ENCODE data around the gene MYO5C.

DNA sequence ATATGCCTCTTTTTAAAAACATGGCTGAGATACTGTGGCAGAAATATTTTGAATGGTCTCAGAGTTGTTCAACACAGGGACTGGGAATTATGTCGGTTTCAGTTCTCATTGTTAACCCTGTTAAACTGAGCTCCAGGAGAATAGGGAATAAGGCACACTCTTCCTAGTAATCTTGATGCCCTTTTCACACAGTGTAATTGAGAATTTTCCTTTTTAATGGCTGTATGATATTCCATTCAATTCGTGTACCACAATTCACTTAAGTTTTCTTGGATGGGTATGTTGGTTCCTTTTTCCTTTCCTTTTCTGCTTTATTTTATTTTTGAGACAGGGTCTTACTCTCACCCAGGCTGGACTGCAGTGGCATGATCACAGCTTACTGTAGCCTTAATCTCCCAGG, 149.3 kb downstream of the MYO5C start:
- no peak for TF ChIP-seq POLR2AphosphoS5 (IDR thresholded peaks at IDR 0.05)
- TF ChIP-seq, protein P1, sequence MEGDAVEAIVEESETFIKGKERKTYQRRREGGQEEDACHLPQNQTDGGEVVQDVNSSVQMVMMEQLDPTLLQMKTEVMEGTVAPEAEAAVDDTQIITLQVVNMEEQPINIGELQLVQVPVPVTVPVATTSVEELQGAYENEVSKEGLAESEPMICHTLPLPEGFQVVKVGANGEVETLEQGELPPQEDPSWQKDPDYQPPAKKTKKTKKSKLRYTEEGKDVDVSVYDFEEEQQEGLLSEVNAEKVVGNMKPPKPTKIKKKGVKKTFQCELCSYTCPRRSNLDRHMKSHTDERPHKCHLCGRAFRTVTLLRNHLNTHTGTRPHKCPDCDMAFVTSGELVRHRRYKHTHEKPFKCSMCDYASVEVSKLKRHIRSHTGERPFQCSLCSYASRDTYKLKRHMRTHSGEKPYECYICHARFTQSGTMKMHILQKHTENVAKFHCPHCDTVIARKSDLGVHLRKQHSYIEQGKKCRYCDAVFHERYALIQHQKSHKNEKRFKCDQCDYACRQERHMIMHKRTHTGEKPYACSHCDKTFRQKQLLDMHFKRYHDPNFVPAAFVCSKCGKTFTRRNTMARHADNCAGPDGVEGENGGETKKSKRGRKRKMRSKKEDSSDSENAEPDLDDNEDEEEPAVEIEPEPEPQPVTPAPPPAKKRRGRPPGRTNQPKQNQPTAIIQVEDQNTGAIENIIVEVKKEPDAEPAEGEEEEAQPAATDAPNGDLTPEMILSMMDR (IDR thresholded peaks at IDR 0.05) = no peak
- TF ChIP-seq POLR2A (IDR thresholded peaks at IDR 0.05) = no peak

All from breast epithelium (tissue), 3 donors.